Muscle layer of duodenum (tissue), 2 donors: ENCODE results near the gene PRR35.

Experiments used
- H3K27ac ChIP-seq: one replicate; pipeline ENCODE4 v1.7.0; 2013; ENCODE audit warnings: mild to moderate bottlenecking, low read length
- H3K27me3 ChIP-seq: one replicate; pipeline ENCODE4 v1.7.0; 2013; ENCODE audit warnings: low read depth, mild to moderate bottlenecking, control low read depth, low read length
- H3K36me3 ChIP-seq, 2 donors: one replicate each; pipeline ENCODE4 v1.7.0; 2013; ENCODE audit warnings: low read length in 2 of 2, control low read depth in 1 of 2, mild to moderate bottlenecking in 1 of 2; ENCODE audit not compliant: insufficient read depth in 2 of 2, control insufficient read depth in 1 of 2
- H3K4me1 ChIP-seq, 2 donors: one replicate each; pipeline ENCODE4 v1.7.0; 2013; ENCODE audit warnings: low read length in 2 of 2, mild to moderate bottlenecking in 2 of 2, control low read depth in 1 of 2, moderate library complexity in 1 of 2; ENCODE audit not compliant: insufficient read depth in 2 of 2, control insufficient read depth in 1 of 2
- H3K4me3 ChIP-seq, 2 donors: one replicate each; pipeline ENCODE4 v1.7.0; 2013; ENCODE audit warnings: low read length in 2 of 2, low read depth in 1 of 2, mild to moderate bottlenecking in 1 of 2
- H3K9me3 ChIP-seq, 2 donors: one replicate each; pipeline ENCODE4 v1.7.0; 2013; ENCODE audit warnings: low read length in 2 of 2, control low read depth in 1 of 2, mild to moderate bottlenecking in 1 of 2; ENCODE audit not compliant: control insufficient read depth in 1 of 2
- donor health status: healthy.

Gene PRR35

DNA sequence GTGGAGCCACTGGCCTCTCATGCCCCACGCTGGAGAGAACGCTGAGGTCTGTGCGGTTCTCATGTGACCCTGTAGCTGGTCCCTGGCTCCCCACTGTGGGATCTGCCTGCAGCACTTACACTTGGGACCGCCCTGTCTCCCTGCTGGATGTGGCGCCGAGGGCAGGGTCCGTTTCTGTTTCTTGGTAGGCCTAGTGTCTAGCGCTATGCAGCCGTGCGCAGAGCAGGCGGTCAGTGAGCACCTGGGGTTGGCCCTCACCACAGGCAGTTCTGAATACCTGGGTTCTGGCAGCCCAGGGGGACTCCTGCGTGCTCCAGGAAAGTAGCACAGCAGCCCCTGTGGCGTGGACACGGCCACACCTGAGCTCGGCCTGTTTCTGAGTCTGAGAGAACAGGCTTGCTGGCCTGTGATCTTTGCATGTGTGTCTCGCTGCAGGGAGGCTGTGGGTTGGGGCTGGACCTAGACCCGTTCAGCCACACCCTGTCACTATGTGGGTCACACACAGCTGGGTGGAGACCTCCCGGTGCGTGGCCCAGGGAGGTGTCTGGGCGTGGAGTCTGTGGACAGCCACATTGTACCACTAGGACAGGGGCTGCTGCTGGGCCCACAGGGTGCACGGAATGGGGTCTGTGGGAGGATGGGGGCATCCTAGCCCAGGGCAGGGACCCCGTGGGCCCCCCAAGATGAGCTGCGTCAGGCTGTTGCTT, 29.9 kb upstream of the PRR35 start:
- peaks cover 12 to 36% of the 10 kb centered on the region in 2 donors for H3K4me1 ChIP-seq
- no peaks in the 10 kb centered on the region for H3K36me3 ChIP-seq
- H3K27me3 ChIP-seq, result no peaks in the 10 kb centered on the region
- H3K9me3 ChIP-seq, result no peaks in the 10 kb centered on the region
- H3K4me3 ChIP-seq, result no peak overlapping the region
- H3K27ac ChIP-seq, result no peak overlapping the region

DNA sequence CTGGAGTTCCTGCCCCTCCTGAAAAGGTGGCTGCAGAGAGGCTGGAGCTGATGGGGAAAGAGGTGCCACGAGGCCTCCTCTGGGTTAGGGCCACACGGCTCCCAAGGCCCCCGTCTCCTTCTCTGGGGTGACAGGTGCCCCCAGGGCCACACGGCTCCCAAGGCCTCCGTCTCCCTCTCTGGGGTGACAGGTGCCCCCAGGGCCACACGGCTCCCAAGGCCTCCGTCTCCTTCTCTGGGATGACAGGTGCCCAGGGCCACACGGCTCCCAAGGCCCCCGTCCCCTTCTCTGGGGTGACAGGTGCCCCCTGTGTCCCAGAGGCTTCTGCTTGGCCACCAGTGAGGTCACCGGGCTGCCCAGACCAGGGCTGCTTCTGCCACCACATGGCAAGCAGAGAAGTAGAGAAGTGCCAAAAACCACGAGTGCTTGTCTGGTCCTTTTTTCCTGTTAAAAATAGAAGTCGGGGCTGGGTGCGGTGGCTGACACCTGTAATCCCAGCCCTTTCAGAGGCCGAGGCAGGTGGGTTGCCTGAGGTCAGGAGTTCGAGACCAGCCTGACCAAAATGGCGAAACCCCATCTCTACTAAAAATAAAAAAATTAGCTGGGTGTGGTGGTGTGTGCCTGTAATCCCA, 28.6 kb upstream of the PRR35 start:
- H3K4me1 ChIP-seq, result peaks cover 0 to 22% of the 10 kb centered on the region in 2 donors
- H3K27ac ChIP-seq, result no peak overlapping the region
- no peak overlapping the region for H3K4me3 ChIP-seq
- no peaks in the 10 kb centered on the region for H3K27me3 ChIP-seq
- H3K9me3 ChIP-seq, result no peaks in the 10 kb centered on the region
- H3K36me3 ChIP-seq, result peaks cover 0 to 6% of the 10 kb centered on the region in 2 donors

DNA sequence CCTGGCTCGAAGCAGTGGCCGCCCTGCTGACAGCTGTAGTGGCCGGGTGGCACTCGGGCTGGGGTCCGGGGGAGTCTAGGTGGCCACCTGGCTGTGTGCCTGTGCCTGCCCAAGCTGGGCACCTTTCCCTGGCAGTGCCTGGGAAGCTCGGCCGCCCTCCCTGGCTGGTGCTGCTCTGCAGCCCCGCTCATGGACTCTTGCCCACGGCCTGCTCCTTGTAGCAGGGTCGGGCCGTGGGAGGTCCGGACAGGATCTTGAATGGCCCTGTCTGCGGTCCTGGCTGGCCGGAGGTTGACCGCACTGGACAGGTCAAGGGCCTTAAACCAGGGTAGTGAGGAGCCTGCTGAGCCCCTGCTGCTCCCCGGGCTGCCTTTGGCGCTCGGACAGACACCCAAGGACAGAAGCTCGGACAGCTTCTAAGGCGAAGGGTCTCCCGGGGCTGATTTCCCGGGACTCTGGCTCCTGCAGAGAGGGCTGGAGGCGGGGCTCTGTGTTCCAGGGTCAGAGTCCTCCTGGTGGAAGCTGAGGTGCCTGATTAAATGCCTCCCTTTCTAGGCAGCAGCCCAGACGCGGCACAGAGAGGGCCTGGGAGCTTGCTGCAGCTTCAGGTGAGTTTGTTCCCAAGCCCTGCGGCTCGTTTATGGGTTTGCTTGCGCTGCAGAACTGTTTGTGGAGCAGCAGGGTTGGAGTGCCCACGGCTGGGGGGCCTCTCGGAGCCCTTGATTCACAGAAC, 26.6 kb upstream of the PRR35 start:
- peaks cover 0 to 23% of the 10 kb centered on the region in 2 donors for H3K36me3 ChIP-seq
- no peaks in the 10 kb centered on the region for H3K9me3 ChIP-seq
- H3K27me3 ChIP-seq, result no peaks in the 10 kb centered on the region
- no peak overlapping the region for H3K4me3 ChIP-seq
- H3K27ac ChIP-seq, result no peak overlapping the region
- H3K4me1 ChIP-seq, result peaks cover 0 to 20% of the 10 kb centered on the region in 2 donors

DNA sequence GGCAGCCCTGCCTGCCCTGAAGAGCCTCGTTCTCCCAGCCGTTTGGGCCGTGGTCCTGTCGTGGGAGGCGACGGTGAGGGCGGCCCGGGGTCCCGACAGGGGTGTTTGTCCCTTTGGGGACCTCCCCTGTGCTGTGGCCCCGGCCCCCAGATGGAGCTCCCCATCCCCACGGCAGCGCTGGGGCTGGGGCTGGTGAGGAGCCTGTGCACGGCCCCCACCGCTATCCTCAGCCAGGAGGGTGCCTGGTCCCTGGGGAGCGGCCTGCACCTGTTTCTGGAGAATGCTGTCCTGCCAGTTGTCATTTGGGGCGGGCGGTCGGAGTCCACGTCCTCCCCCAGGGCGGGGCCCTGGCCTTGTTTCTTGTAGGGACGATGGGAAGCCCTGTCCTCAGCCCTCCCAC, 26.1 kb upstream of the PRR35 start:
- H3K4me1 ChIP-seq, result peaks cover 0 to 14% of the 10 kb centered on the region in 2 donors
- H3K36me3 ChIP-seq, result peaks cover 0 to 23% of the 10 kb centered on the region in 2 donors
- peak overlapping the region; percentile 31 for H3K27ac ChIP-seq
- no peaks in the 10 kb centered on the region for H3K27me3 ChIP-seq
- H3K4me3 ChIP-seq, result no peak overlapping the region
- H3K9me3 ChIP-seq, result no peaks in the 10 kb centered on the region

DNA sequence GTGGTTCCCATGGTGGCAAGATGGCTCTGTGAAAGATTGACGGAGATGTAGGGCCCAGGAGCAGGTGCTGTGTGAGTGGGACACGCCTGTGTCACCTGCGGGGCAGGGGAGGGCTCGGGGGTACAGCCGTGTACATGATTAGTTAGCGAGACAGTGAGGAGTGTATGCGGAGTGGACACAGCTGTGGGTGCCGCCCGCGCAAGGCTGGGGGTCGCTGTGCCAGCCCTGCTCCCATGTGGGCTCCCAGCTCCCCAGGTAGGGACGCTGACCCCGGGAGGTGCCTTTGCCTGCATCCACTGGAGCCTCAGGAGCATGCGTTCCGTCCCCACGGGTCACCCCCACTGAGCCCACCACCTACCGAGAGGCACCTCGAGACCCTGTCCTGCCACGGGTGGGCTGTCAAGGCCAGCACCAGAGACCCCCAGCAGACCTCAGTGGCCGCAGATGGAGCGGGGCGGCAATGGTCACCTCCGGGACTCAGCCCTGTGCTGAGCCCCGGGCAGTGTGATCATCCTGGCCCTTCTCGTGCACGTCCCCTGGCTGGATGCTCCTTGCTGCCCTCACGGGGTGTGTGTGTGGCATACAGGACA, 25.2 kb upstream of the PRR35 start:
- Histone ChIP-seq H3K27me3 (no peaks in the 10 kb centered on the region), H3K9me3 (no peaks in the 10 kb centered on the region), H3K4me3 (no peak overlapping the region), H3K27ac (peak overlapping the region; percentile 31), H3K36me3 (peaks cover 0 to 23% of the 10 kb centered on the region in 2 donors), H3K4me1 (peaks cover 0 to 7% of the 10 kb centered on the region in 2 donors)

DNA sequence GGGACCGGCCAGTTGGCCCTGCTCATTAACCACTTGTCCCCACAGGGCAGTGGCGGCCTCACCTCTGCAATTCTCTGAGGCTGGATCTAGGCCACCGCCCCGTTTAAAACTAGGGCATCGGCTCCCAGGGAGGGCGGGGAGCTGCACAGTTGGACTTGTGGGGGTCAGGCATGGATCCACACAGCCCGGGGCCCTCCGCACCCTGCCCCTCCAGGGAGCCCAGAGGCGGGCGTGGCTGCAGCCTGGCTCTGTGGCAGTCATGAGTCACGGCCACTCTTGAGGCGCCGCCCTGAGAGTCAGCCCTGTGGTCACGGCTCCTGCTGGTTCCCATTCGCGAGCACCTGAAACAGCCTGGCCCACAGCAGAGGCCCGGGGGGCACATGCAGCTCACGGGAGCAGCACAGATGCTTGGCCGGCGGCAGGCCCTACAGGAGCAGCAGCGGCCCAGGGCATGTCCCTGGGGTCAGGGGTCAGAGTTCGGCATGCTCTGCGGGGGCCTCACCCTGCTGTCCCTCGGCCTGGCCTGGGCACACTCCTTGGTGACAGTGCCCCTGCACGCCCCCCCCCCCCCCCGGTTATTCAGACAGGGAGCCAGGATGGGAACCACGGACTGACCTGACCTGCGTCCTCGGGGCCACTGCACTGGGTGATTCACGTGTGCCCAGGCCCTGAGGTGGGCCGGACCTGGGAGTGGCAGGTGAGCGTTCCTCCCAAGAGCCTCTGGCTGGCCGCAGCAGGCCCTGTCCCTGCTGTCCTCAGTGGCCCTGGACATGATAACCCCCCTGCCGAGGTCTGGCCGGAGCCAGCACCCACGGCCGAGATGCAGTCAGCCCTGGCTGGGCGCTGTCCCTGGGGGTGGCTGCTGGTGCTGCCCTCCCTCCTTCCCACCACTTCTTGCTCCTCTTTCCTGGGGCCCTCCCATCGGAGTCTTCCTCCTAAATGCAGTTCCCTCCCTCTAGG, 24.5 kb upstream of the PRR35 start:
- Histone ChIP-seq H3K27ac (no peak overlapping the region), H3K36me3 (peaks cover 0 to 23% of the 10 kb centered on the region in 2 donors), H3K27me3 (no peaks in the 10 kb centered on the region), H3K9me3 (no peaks in the 10 kb centered on the region), H3K4me3 (no peak overlapping the region), H3K4me1 (peaks cover 0 to under 1% of the 10 kb centered on the region in 2 donors)

DNA sequence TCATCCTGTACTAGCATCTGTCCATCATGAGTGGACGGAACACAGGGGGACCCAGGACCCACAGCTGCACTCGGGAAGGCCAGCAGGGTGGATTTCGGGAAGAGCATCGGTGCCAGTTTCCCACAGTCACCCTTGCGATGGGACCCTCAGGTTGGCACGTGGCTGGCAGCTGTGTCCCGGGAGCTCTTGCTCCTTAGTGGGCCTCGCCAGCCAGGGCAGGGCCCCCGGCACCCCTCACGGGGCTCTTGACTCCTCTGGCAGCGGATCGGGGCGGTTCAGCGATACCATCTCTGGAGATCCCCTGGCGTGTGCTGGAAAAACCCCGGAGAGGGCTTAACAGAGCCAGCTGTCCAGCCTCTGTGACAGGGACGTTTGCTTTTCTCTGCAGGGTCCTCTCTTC, 23.4 kb upstream of the PRR35 start:
- no peaks in the 10 kb centered on the region for H3K4me1 ChIP-seq
- H3K36me3 ChIP-seq, result peaks cover 0 to 23% of the 10 kb centered on the region in 2 donors
- no peak overlapping the region for H3K4me3 ChIP-seq
- H3K27me3 ChIP-seq, result no peaks in the 10 kb centered on the region
- H3K9me3 ChIP-seq, result no peaks in the 10 kb centered on the region
- no peak overlapping the region for H3K27ac ChIP-seq

DNA sequence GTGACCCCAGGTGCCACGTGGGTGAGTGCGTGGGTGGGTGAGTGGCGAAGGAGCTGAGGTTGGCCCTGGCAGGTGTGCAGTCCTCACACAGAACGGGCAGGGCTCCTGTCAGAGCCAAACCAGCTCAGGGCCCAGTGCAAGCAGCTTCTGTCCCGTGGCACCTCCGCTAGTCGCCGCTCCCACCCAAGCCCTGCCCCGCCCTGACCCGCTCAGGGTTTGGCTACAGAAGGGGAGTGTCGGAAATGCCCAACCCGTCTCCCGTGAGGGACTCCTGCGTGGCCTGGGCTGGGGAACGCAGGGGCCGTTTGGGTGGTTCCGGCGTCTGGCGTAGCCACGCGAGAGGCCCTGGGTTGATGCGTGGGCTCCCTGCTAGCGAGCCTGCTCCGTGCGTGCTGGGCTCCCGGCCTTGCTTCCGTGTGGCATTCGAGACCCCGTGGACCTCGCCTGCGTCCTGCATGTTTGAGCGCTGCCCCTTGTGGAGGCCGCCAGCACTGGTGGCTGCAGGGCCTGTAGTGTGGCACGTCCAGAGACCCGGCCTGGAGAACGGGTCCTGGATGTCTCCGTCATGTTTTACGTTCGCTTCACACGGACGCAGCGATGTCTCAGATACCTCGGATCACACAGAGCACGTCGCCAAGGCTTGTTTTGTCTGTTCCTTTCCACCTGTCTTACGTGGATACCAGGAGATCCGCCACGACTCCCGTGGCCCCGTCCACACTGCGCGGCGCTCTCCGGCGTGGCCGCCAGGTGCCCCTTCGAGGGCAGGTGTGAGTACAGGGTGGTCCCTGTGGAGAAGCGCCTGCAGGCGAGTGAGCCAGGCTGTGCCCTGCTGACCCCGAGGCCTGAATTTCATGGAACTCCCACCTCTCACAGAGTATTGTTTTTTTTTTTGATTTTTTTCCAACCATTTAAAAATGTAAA, 22.5 kb upstream of the PRR35 start:
- Histone ChIP-seq H3K4me1 (no peaks in the 10 kb centered on the region), H3K4me3 (no peak overlapping the region), H3K36me3 (peaks cover 0 to 23% of the 10 kb centered on the region in 2 donors), H3K27ac (no peak overlapping the region), H3K27me3 (no peaks in the 10 kb centered on the region), H3K9me3 (no peaks in the 10 kb centered on the region)

DNA sequence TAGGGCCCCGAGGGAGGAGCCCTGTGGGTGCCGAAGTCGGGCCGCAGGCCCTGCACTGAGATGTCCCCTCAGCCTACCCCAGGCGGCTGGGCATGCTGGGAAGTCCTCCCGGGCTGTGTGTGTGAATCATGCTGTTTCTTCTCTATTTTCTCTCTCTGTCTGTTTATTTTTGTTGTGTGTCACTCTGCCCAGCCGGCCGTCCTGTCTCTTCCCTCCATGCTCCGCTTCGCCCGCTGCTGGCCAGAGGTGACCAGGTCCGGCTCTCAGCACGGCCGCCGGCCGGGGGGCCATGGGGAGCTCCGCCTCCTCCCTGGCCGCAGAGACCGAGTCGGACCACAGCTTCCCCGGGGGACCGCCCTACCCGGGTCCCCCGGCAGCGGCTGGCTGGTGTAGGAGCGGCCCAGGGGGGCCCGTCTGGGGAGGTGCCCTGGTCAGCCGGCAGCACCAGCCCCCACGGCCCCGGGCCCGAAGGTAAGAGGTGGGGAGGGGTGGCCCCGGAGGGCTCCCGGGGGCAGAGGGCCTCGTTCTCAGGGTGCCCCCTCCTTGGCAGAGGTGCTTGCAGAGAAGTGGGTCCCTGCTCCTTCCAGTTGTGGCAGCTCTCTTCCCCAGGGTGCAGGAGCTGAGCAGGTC, 20.2 kb upstream of the PRR35 start:
- no peak overlapping the region for H3K4me3 ChIP-seq
- H3K9me3 ChIP-seq, result no peaks in the 10 kb centered on the region
- peaks cover 0 to 27% of the 10 kb centered on the region in 2 donors for H3K36me3 ChIP-seq
- H3K27ac ChIP-seq, result no peak overlapping the region
- H3K27me3 ChIP-seq, result no peaks in the 10 kb centered on the region
- no peaks in the 10 kb centered on the region for H3K4me1 ChIP-seq
